NOMO-1 (cell line): ENCODE data around the gene FANCE.
A peak's percentile ranks its signal among the peaks of the same experiment; 100 is the strongest.

Source experiments
- DNase-seq, 2 experiments: peaks; one replicate each; lab custom pipeline; 2025; ENCODE audit not compliant: unreplicated experiment in 2 of 2; lab: John Stamatoyannopoulos, UW

The FANCE gene

GRCh38 chr6:35465646-35466045, 13.5 kb downstream of the FANCE start:
- no peak for DNase-seq

- DNase-seq, result peak; percentile 96 to 97
Measured at GRCh38 chr6:35468181-35468979, 16.2 kb downstream of the FANCE start, which contains the start of gene RPL10A. RPL10A (plus strand) TSS chr6:35468401; CDS start chr6:35468435, 34 bp downstream.

GRCh38 chr6:35468980-35469750, 17.0 kb downstream of the FANCE start:
- DNase-seq, result no peak

- DNase-seq, result no peak
Measured at GRCh38 chr6:35469751-35470662, 17.9 kb downstream of the FANCE start.

GRCh38 chr6:35470663-35471120, 18.6 kb downstream of the FANCE start:
- no peak for DNase-seq

GRCh38 chr6:35471836-35472345, 19.8 kb downstream of the FANCE start:
- no peak for DNase-seq

- no peak for DNase-seq
Measured at GRCh38 chr6:35473075-35473849, 21.1 kb downstream of the FANCE start.

- DNase-seq, result no peak
Measured at GRCh38 chr6:35473850-35474130, 21.7 kb downstream of the FANCE start.

GRCh38 chr6:35474131-35474941, 22.2 kb downstream of the FANCE start:
- no peak for DNase-seq

GRCh38 chr6:35474942-35475570, 22.9 kb downstream of the FANCE start:
- DNase-seq, result no peak

- no peak for DNase-seq
Measured at GRCh38 chr6:35475573-35475972, 23.4 kb downstream of the FANCE start.

- no peak for DNase-seq
Measured at GRCh38 chr6:35476004-35476403, 23.9 kb downstream of the FANCE start.

- DNase-seq, result no peak
Measured at GRCh38 chr6:35477028-35477427, 24.9 kb downstream of the FANCE start.

GRCh38 chr6:35477551-35478179, 25.5 kb downstream of the FANCE start:
- no peak for DNase-seq

- DNase-seq, result no peak
Measured at GRCh38 chr6:35478259-35478658, 26.1 kb downstream of the FANCE start.

GRCh38 chr6:35480176-35480575, 28.0 kb downstream of the FANCE start:
- no peak for DNase-seq

- DNase-seq, result no peak
Measured at GRCh38 chr6:35481226-35481625, 29.1 kb downstream of the FANCE start.

- DNase-seq, result no peak
Measured at GRCh38 chr6:35483062-35483461, 30.9 kb downstream of the FANCE start.
